Activated CD4-positive, alpha-beta memory T cell treated with anti-CD3 and anti-CD28 coated beads, Interleukin-2, amount 10 ng/mL, durations not matched to agents 7 days and 5 days (primary cell): Measurements from ENCODE around the gene STX5. TPM values are rescaled to one million over a fixed set of nuclear protein-coding genes. Genes with fewer than 3 reads are reported as not detected.

Source experiments
- CTCF ChIA-PET: fragments of 350-600 bp; sonication (Branson Sonifier 250); formaldehyde crosslinking; loops from one replicate; lab custom pipeline; 2021; ENCODE audit warnings: antibody characterized with exemption, inconsistent platforms; lab: Charles Lee
- POLR2A ChIA-PET: fragments of 350-600 bp; sonication (Branson Sonifier 250); formaldehyde crosslinking; loops from one replicate; lab custom pipeline; 2021; ENCODE audit warnings: antibody characterized with exemption; lab: Charles Lee
- DNase-seq: peaks from one replicate; pipeline ENCODE4 v3.0.0-alpha.2; 2020
- H3K27ac Mint-ChIP-seq: one replicate; pipeline ENCODE4 v1.8.0; 2021; ENCODE audit warnings: mild to moderate bottlenecking, mixed read lengths
- H3K27me3 Mint-ChIP-seq: one replicate; pipeline ENCODE4 v1.8.0; 2021; ENCODE audit warnings: mixed read lengths
- H3K36me3 Mint-ChIP-seq: one replicate; pipeline ENCODE4 v1.8.0; 2021; ENCODE audit warnings: low read depth, mixed read lengths
- H3K4me1 Mint-ChIP-seq: one replicate; pipeline ENCODE4 v1.8.0; 2021; ENCODE audit warnings: mixed read lengths
- H3K4me3 Mint-ChIP-seq: one replicate; pipeline ENCODE4 v1.8.0; 2021; ENCODE audit warnings: mild to moderate bottlenecking, mixed read lengths
- H3K9me3 Mint-ChIP-seq: one replicate; pipeline ENCODE4 v1.8.0; 2021; ENCODE audit warnings: mixed read lengths
- total RNA-seq, 2 experiments: library from RNA; stranded (reverse); gene quantifications; one replicate each; pipeline ENCODE4 v1.2.3, GENCODE V29; 2021

The STX5 gene
- total RNA-seq, 2 experiments from 2014 or later, result 40.6 to 41.6 TPM

GRCh38 chr11:62791501-62792201 lies 40.2 kb downstream of the STX5 start, which contains the start of gene TMEM223:
Gene TMEM223, minus strand, starts transcription at chr11:62792006. Its CDS starts 12 bp downstream, at chr11:62791994.
- Mint-ChIP-seq H3K4me1 (peaks cover 46% of the 10 kb centered on the region), H3K27me3 (no peaks in the 10 kb centered on the region), H3K27ac (peak within 1 kb of the TSS; percentile 97), H3K36me3 (peaks cover 67% of the 10 kb centered on the region), H3K9me3 (no peaks in the 10 kb centered on the region), H3K4me3 (peak within 1 kb of the TSS; percentile 90)
- DNase-seq, result peak; percentile 92
- ChIA-PET POLR2A (interaction anchor here (1.0 to 11.3 kb wide), 16 partner anchors 9 to 179 kb away, joined by 3 to 224 read pairs (median 6); partner anchors contain the start of genes C11orf98, CSKMT, EML3 and NXF1), CTCF (interaction anchor here (0.7 to 2.4 kb wide), 8 partner anchors 10 to 114 kb away, joined by 3 to 7 read pairs (median 4); partner anchors contain the start of genes NXF1 and ZBTB3)

- peak overlapping the region; percentile 95 for H3K4me3 Mint-ChIP-seq
- peaks cover 52% of the 10 kb centered on the region for H3K36me3 Mint-ChIP-seq
- no peaks in the 10 kb centered on the region for H3K9me3 Mint-ChIP-seq
- ChIA-PET POLR2A (interaction anchor here (1.2 to 11.3 kb wide), 11 partner anchors 11 to 143 kb away, joined by 3 to 224 read pairs (median 44); partner anchors contain the start of genes GANAB, HNRNPUL2, NXF1 and POLR2G), CTCF (interaction anchor here (1.0 to 2.4 kb wide), 3 partner anchors 16 to 92 kb away, joined by 3 to 7 read pairs (median 4); partner anchors contain the start of genes NXF1 and ZBTB3)
- H3K4me1 Mint-ChIP-seq, result peaks cover 55% of the 10 kb centered on the region
- H3K27me3 Mint-ChIP-seq, result no peaks in the 10 kb centered on the region
- H3K27ac Mint-ChIP-seq, result peak overlapping the region; percentile 97
- no peak for DNase-seq
Measured at GRCh38 chr11:62789576-62789975, 42.3 kb downstream of the STX5 start.

- H3K4me3 Mint-ChIP-seq, result peak overlapping the region; percentile 95
- H3K9me3 Mint-ChIP-seq, result no peaks in the 10 kb centered on the region
- POLR2A ChIA-PET, result interaction anchor here (1.2 to 11.3 kb wide), 16 partner anchors 8 to 143 kb away, joined by 3 to 224 read pairs (median 34); partner anchors contain the start of genes GANAB, HNRNPUL2, NXF1 and POLR2G
- H3K4me1 Mint-ChIP-seq, result peaks cover 53% of the 10 kb centered on the region
- peaks cover 46% of the 10 kb centered on the region for H3K36me3 Mint-ChIP-seq
- CTCF ChIA-PET, result interaction anchor here (1.0 to 5.0 kb wide), 7 partner anchors 16 to 108 kb away, joined by 3 to 108 read pairs (median 7); partner anchors contain the start of genes NXF1, STX5, TAF6L and TEX54
- H3K27ac Mint-ChIP-seq, result peak overlapping the region; percentile 97
- no peaks in the 10 kb centered on the region for H3K27me3 Mint-ChIP-seq
- no peak for DNase-seq
Measured at GRCh38 chr11:62788991-62789390, 42.9 kb downstream of the STX5 start.

GRCh38 chr11:62787005-62787759 lies 44.7 kb downstream of the STX5 start, which contains the start of gene TMEM179B:
Gene TMEM179B, plus strand, starts transcription at chr11:62787402. Its CDS starts 30 bp downstream, at chr11:62787432.
- H3K27ac Mint-ChIP-seq, result peak within 1 kb of the TSS; percentile 97
- H3K27me3 Mint-ChIP-seq, result no peaks in the 10 kb centered on the region
- H3K4me3 Mint-ChIP-seq, result peak within 1 kb of the TSS; percentile 95
- H3K4me1 Mint-ChIP-seq, result peaks cover 47% of the 10 kb centered on the region
- peak; percentile 98 for DNase-seq
- POLR2A ChIA-PET, result interaction anchor here (0.6 to 11.3 kb wide), 39 partner anchors 10 to 363 kb away, joined by 3 to 224 read pairs (median 7); partner anchors contain the start of genes B3GAT3, GNG3, HNRNPUL2 and INTS5
- CTCF ChIA-PET, result interaction anchor here (0.7 to 5.0 kb wide), 43 partner anchors 7 to 362 kb away, joined by 3 to 108 read pairs (median 5); partner anchors contain the start of genes C11orf98, CSKMT, GNG3 and HNRNPUL2
- peaks cover 44% of the 10 kb centered on the region for H3K36me3 Mint-ChIP-seq
- H3K9me3 Mint-ChIP-seq, result no peaks in the 10 kb centered on the region

- H3K9me3 Mint-ChIP-seq, result no peaks in the 10 kb centered on the region
- H3K36me3 Mint-ChIP-seq, result peaks cover 39% of the 10 kb centered on the region
- peak; percentile 89 for DNase-seq
- H3K4me3 Mint-ChIP-seq, result peak overlapping the region; percentile 83
- peak overlapping the region; percentile 85 for H3K27ac Mint-ChIP-seq
- ChIA-PET CTCF (interaction anchor here (0.7 to 5.0 kb wide), 47 partner anchors 8 to 362 kb away, joined by 3 to 108 read pairs (median 5); partner anchors contain the start of genes C11orf98, CSKMT, GNG3 and HNRNPUL2), POLR2A (interaction anchor here (0.8 to 11.3 kb wide), 31 partner anchors 10 to 195 kb away, joined by 3 to 224 read pairs (median 10); partner anchors contain the start of genes B3GAT3, GNG3, HNRNPUL2 and INTS5)
- H3K27me3 Mint-ChIP-seq, result no peaks in the 10 kb centered on the region
- peaks cover 43% of the 10 kb centered on the region for H3K4me1 Mint-ChIP-seq
Measured at GRCh38 chr11:62786318-62787004, 45.4 kb downstream of the STX5 start.

- no peaks in the 10 kb centered on the region for H3K9me3 Mint-ChIP-seq
- ChIA-PET CTCF (no interaction called here), POLR2A (interaction anchor here (0.6 kb wide), 1 partner anchor 58 kb away, joined by 3 read pairs; no protein-coding TSS in a partner anchor)
- H3K27ac Mint-ChIP-seq, result no peak overlapping the region
- peaks cover 18% of the 10 kb centered on the region for H3K36me3 Mint-ChIP-seq
- H3K4me1 Mint-ChIP-seq, result peaks cover 12% of the 10 kb centered on the region
- DNase-seq, result no peak
- H3K27me3 Mint-ChIP-seq, result no peaks in the 10 kb centered on the region
- no peak overlapping the region for H3K4me3 Mint-ChIP-seq
Measured at GRCh38 chr11:62782753-62783152, 49.1 kb downstream of the STX5 start.

- ChIA-PET CTCF (no interaction called here), POLR2A (interaction anchor here (2.2 kb wide), 1 partner anchor 62 kb away, joined by 10 read pairs; the partner anchor contains the start of gene WDR74)
- H3K27me3 Mint-ChIP-seq, result no peaks in the 10 kb centered on the region
- H3K27ac Mint-ChIP-seq, result peak overlapping the region; percentile 42
- no peak for DNase-seq
- H3K4me3 Mint-ChIP-seq, result no peak overlapping the region
- H3K9me3 Mint-ChIP-seq, result no peaks in the 10 kb centered on the region
- H3K36me3 Mint-ChIP-seq, result peaks cover 17% of the 10 kb centered on the region
- peaks cover 13% of the 10 kb centered on the region for H3K4me1 Mint-ChIP-seq
Measured at GRCh38 chr11:62778441-62778840, 53.4 kb downstream of the STX5 start.

- no peak overlapping the region for H3K4me3 Mint-ChIP-seq
- H3K27ac Mint-ChIP-seq, result peak overlapping the region; percentile 49
Measured at GRCh38 chr11:62777389-62777788, 54.5 kb downstream of the STX5 start.

GRCh38 chr11:62775646-62776045 lies 56.2 kb downstream of the STX5 start:
- no peaks in the 10 kb centered on the region for H3K27me3 Mint-ChIP-seq
- peaks cover 24% of the 10 kb centered on the region for H3K4me1 Mint-ChIP-seq
- POLR2A ChIA-PET, result interaction anchor here (1.0 to 7.7 kb wide), 8 partner anchors 12 to 106 kb away, joined by 3 to 73 read pairs (median 5); partner anchors contain the start of genes NXF1, POLR2G, SLC3A2 and TMEM179B
- no peak overlapping the region for H3K4me3 Mint-ChIP-seq
- DNase-seq, result no peak
- peaks cover 12% of the 10 kb centered on the region for H3K36me3 Mint-ChIP-seq
- no peaks in the 10 kb centered on the region for H3K9me3 Mint-ChIP-seq
- no peak overlapping the region for H3K27ac Mint-ChIP-seq
- CTCF ChIA-PET, result interaction anchor here (0.8 to 8.8 kb wide), 3 partner anchors 11 to 39 kb away, joined by 3 to 108 read pairs (median 3); partner anchors contain the start of genes TMEM179B and ZBTB3

More at GRCh38 chr11:62777389-62777788, 54.5 kb downstream of the STX5 start:
- DNase-seq, result no peak
- CTCF ChIA-PET, result interaction anchor here (0.8 to 8.8 kb wide), 4 partner anchors 9 to 352 kb away, joined by 3 to 108 read pairs (median 4); partner anchors contain the start of genes HNRNPUL2, TMEM179B and ZBTB3
- Mint-ChIP-seq H3K4me1 (peaks cover 13% of the 10 kb centered on the region), H3K36me3 (peaks cover 13% of the 10 kb centered on the region), H3K27me3 (no peaks in the 10 kb centered on the region), H3K9me3 (no peaks in the 10 kb centered on the region)
- POLR2A ChIA-PET, result interaction anchor here (1.6 to 3.5 kb wide), 3 partner anchors 10 to 104 kb away, joined by 6 to 24 read pairs (median 10); partner anchors contain the start of genes SLC3A2, TMEM179B and WDR74

- ChIA-PET POLR2A (interaction anchor here (0.6 to 7.7 kb wide), 9 partner anchors 13 to 106 kb away, joined by 3 to 73 read pairs (median 4); partner anchors contain the start of genes NXF1, POLR2G, SLC3A2 and STX5), CTCF (interaction anchor here (0.6 to 8.8 kb wide), 4 partner anchors 12 to 38 kb away, joined by 3 to 108 read pairs (median 4); partner anchors contain the start of genes TMEM179B and ZBTB3)
- Mint-ChIP-seq H3K9me3 (no peaks in the 10 kb centered on the region), H3K27ac (no peak overlapping the region), H3K4me3 (no peak overlapping the region), H3K36me3 (peaks cover 15% of the 10 kb centered on the region), H3K4me1 (peaks cover 36% of the 10 kb centered on the region), H3K27me3 (no peaks in the 10 kb centered on the region)
- no peak for DNase-seq
Measured at GRCh38 chr11:62774407-62774806, 57.4 kb downstream of the STX5 start.
